Measurements from ENCODE around the gene MUSK.

- TF ChIP-seq POLR2A (IDR thresholded peaks at IDR 0.05) (no peak), CTCF (IDR thresholded peaks at IDR 0.05) (no peak)
Measured at GRCh38 chr9:110728058-110728457, 59.5 kb downstream of the MUSK start.
